ENCODE measurements around the gene ZNF432.

Gene ZNF432

GRCh38 chr19:52007451-52007805 is 41.2 kb downstream of the ZNF432 start:
- TF ChIP-seq CTCF (conservative IDR thresholded peaks at IDR 0.05; ENCODE audit: control insufficient read depth, insufficient read depth, low read depth, low read length), result no peak
- H3K4me3 ChIP-seq (ENCODE audit: control insufficient read depth, low read depth, low read length), result peak overlapping the region; percentile 94
- DNase-seq (ENCODE audit: low read depth), result peak; percentile 7

GRCh38 chr19:51994048-51994644 is 54.5 kb downstream of the ZNF432 start:
- DNase-seq (ENCODE audit: low read depth), result no peak
- H3K4me3 ChIP-seq (ENCODE audit: control insufficient read depth, low read depth, low read length), result no peak overlapping the region
- TF ChIP-seq CTCF (conservative IDR thresholded peaks at IDR 0.05; ENCODE audit: control insufficient read depth, insufficient read depth, low read depth, low read length), result no peak

- no peak overlapping the region for H3K4me3 ChIP-seq (ENCODE audit: control insufficient read depth, low read depth, low read length)
Observed at GRCh38 chr19:51993422-51993821, 55.2 kb downstream of the ZNF432 start.

GRCh38 chr19:51986309-51987291 is 62.0 kb downstream of the ZNF432 start, which contains the start of gene ZNF350:
Gene ZNF350, minus strand, starts transcription at chr19:51986840. Its CDS starts 12,480 bp downstream, at chr19:51974360.
- peak within 1 kb of the TSS; percentile 59 for H3K4me3 ChIP-seq (ENCODE audit: control insufficient read depth, low read depth, low read length)
- TF ChIP-seq CTCF (conservative IDR thresholded peaks at IDR 0.05; ENCODE audit: control insufficient read depth, insufficient read depth, low read depth, low read length), result no peak
- peak; percentile 96 for DNase-seq (ENCODE audit: low read depth)

More at GRCh38 chr19:51993422-51993821, 55.2 kb downstream of the ZNF432 start:
- no peak for DNase-seq (ENCODE audit: low read depth)
- no peak for TF ChIP-seq CTCF (conservative IDR thresholded peaks at IDR 0.05; ENCODE audit: control insufficient read depth, insufficient read depth, low read depth, low read length)

GRCh38 chr19:51983361-51983760 is 65.3 kb downstream of the ZNF432 start:
- DNase-seq (ENCODE audit: low read depth), result no peak
- no peak overlapping the region for H3K4me3 ChIP-seq (ENCODE audit: control insufficient read depth, low read depth, low read length)
- no peak for TF ChIP-seq CTCF (conservative IDR thresholded peaks at IDR 0.05; ENCODE audit: control insufficient read depth, insufficient read depth, low read depth, low read length)

Data from fibroblast of mammary gland (primary cell).